ENCODE results near the gene OPRL1. TPM values are rescaled to one million over a fixed set of nuclear protein-coding genes. Genes with fewer than 3 reads are reported as not detected.

OPRL1 gene
- total RNA-seq, 1 experiment from 2014 or later: 0.59 TPM

DNA sequence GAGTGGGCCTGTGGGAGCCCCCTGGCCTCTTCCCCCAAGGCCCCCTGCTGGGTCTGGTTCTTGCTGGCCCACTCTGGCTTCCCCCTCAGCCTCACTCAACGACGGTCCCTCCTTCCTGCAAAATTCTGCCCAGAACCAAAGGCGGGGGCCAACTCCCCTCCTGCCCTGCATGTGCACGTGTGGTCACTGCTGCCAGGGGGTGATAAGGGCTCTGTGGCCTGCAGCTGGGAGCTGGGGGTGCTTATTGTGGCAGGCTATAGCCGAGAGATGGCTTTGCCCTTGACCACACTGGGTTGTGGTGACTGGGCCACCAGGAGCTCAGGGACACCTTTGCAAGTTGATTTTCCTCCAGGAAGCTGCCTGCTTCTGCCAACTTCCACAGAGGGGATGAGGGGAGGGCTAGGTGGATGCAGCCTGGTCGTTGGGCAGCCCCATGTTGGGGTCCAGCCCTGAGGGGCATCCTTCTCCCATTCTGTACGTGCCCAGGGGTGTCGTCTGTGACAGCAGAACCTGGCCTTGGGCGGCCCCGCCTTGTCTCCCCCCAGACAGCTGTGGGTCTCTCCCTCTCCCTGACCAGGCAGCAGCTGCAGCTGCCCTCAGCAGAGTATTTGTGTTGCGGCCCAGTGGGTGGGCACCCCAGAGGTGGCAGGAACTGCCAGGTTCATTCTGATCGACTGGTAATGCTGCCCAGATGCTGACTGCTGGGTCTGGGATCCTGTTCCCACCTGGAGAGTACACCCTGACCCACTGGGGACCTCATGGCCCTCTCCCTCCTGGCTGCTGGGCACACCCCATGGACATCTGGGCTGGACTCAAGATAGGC, 11.3 kb upstream of the OPRL1 start:
- no peak for DNase-seq
- Mint-ChIP-seq H3K36me3 (ENCODE audit: insufficient read depth, unreplicated experiment) (peaks cover 17% of the 10 kb centered on the region), H3K27ac (ENCODE audit: unreplicated experiment) (no peak overlapping the region), H3K4me1 (ENCODE audit: low read depth, unreplicated experiment) (peaks cover 19% of the 10 kb centered on the region), H3K4me3 (ENCODE audit: unreplicated experiment) (no peak overlapping the region), H3K9me3 (ENCODE audit: unreplicated experiment) (no peaks in the 10 kb centered on the region), H3K27me3 (ENCODE audit: insufficient read depth, unreplicated experiment) (no peaks in the 10 kb centered on the region)
- H3K27me3 ChIP-seq (replicated peaks; ENCODE audit: control insufficient read depth, insufficient read depth, low read length): no peaks in the 10 kb centered on the region
- TF ChIP-seq, protein P1, sequence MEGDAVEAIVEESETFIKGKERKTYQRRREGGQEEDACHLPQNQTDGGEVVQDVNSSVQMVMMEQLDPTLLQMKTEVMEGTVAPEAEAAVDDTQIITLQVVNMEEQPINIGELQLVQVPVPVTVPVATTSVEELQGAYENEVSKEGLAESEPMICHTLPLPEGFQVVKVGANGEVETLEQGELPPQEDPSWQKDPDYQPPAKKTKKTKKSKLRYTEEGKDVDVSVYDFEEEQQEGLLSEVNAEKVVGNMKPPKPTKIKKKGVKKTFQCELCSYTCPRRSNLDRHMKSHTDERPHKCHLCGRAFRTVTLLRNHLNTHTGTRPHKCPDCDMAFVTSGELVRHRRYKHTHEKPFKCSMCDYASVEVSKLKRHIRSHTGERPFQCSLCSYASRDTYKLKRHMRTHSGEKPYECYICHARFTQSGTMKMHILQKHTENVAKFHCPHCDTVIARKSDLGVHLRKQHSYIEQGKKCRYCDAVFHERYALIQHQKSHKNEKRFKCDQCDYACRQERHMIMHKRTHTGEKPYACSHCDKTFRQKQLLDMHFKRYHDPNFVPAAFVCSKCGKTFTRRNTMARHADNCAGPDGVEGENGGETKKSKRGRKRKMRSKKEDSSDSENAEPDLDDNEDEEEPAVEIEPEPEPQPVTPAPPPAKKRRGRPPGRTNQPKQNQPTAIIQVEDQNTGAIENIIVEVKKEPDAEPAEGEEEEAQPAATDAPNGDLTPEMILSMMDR (IDR thresholded peaks at IDR 0.05; ENCODE audit: insufficient read depth in 1 of 2, low read depth in 1 of 2, low read length in 1 of 2, severe bottlenecking in 1 of 2, unreplicated experiment in 1 of 2): no peak
- H3K4me3 ChIP-seq (ENCODE audit: low read depth, low read length): no peak overlapping the region
- ChIA-PET POLR2A (interaction anchor here (0.6 kb wide), 1 partner anchor 30 kb away, joined by 3 read pairs; no protein-coding TSS in a partner anchor), CTCF (interaction anchor here (2.1 kb wide), 1 partner anchor 15 kb away, joined by 5 read pairs; the partner anchor contains the start of gene LKAAEAR1)
- BruUV-seq (replicated peaks): no TSS peak
- 0 out of 2 replicates have a peak, but pooled peaks cover 7% of the 10 kb centered on the region for H3K4me1 ChIP-seq
- H3K36me3 ChIP-seq (ENCODE audit: control insufficient read depth, insufficient read depth, low read length): no peaks in the 10 kb centered on the region
- no peaks in the 10 kb centered on the region for H3K9me3 ChIP-seq
- intact Hi-C loops (cut with micrococcal nuclease; ENCODE audit: unreplicated experiment): loop anchor here (1.0 to 10.0 kb wide), 3 partner anchors 29 to 174 kb away; partner anchors contain the start of gene DNAJC5

DNA sequence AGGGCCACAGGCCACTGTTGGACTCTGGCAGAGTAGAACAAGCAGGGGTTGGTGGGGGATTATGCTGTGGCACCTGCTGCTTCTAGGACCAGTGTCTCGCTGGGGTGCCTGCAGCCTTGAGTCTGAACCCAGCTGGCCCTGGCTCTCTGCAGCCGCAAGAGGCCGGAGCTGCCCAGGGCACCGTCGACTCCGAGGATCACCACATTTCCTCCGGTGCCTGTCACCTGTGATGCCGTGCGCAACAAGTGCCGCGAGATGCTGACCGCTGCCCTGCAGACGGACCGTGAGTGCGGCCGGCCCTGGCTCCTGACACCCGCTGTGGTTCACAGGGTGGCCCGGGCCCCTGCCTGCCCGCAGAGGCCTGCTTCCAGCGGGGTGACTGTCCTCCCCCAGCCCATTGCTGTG, 10.7 kb upstream of the OPRL1 start:
- Mint-ChIP-seq H3K36me3 (ENCODE audit: insufficient read depth, unreplicated experiment) (peaks cover 17% of the 10 kb centered on the region), H3K27me3 (ENCODE audit: insufficient read depth, unreplicated experiment) (no peaks in the 10 kb centered on the region), H3K4me3 (ENCODE audit: unreplicated experiment) (no peak overlapping the region), H3K9me3 (ENCODE audit: unreplicated experiment) (no peaks in the 10 kb centered on the region), H3K27ac (ENCODE audit: unreplicated experiment) (no peak overlapping the region), H3K4me1 (ENCODE audit: low read depth, unreplicated experiment) (peaks cover 13% of the 10 kb centered on the region)
- no peak for DNase-seq
- Histone ChIP-seq H3K9me3 (no peaks in the 10 kb centered on the region), H3K4me3 (ENCODE audit: low read depth, low read length) (no peak overlapping the region), H3K27me3 (replicated peaks; ENCODE audit: control insufficient read depth, insufficient read depth, low read length) (no peaks in the 10 kb centered on the region), H3K4me1 (0 out of 2 replicates have a peak, but pooled peaks cover under 1% of the 10 kb centered on the region), H3K36me3 (ENCODE audit: control insufficient read depth, insufficient read depth, low read length) (no peaks in the 10 kb centered on the region)
- CTCF ChIA-PET: interaction anchor here (1.2 to 2.1 kb wide), 3 partner anchors 11 to 31 kb away, joined by 5 to 10 read pairs (median 5); partner anchors contain the start of genes LKAAEAR1, OPRL1 and RGS19
- intact Hi-C loops (cut with micrococcal nuclease; ENCODE audit: unreplicated experiment): loop anchor here (1.0 to 10.0 kb wide), 3 partner anchors 30 to 174 kb away; partner anchors contain the start of gene DNAJC5
- POLR2A ChIA-PET: no interaction called here
- TF ChIP-seq, protein P1 (IDR thresholded peaks at IDR 0.05; ENCODE audit: insufficient read depth in 1 of 2, low read depth in 1 of 2, low read length in 1 of 2, severe bottlenecking in 1 of 2, unreplicated experiment in 1 of 2): no peak
- BruUV-seq (replicated peaks): no TSS peak

DNA sequence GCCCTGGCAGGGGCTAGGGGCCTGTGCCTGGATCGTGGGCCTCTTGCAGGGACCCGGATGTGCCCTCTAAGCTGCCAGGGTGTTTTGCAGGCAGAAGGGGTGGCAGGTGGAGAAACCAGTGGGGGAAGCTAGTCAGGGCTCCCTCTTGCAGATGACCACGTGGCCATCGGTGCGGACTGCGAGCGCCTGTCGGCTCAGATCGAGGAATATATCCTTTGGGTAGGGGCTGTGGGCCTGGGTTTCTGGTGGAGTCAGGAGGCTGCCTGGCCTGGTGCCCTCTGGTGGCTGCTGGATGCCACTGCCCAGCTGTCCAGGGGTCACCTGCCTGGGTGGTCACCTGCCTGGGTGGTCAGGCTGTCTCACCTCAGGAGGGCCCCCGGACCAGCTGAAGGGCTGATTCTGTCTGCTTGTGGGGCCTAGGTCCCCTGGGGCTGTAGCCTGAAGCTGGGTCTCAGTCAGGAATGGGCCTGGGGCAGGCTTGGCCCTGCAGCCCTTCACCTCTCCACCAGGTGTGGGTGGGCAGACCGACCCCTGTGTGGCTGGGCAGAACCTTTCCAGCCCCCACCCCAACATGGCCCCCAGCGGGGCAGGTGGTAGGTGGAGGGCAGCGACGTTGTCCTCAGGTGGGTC, 10.2 kb upstream of the OPRL1 start:
- peak; percentile 84 to 88 for DNase-seq
- BruUV-seq (replicated peaks): no TSS peak
- CTCF ChIA-PET: interaction anchor here (0.7 to 2.1 kb wide), 4 partner anchors 10 to 65 kb away, joined by 3 to 10 read pairs (median 5); partner anchors contain the start of genes LKAAEAR1, OPRL1 and RGS19

More for the DNA sequence above, 10.2 kb upstream of the OPRL1 start:
- Mint-ChIP-seq H3K27me3 (ENCODE audit: insufficient read depth, unreplicated experiment) (no peaks in the 10 kb centered on the region), H3K9me3 (ENCODE audit: unreplicated experiment) (no peaks in the 10 kb centered on the region), H3K4me1 (ENCODE audit: low read depth, unreplicated experiment) (peaks cover 12% of the 10 kb centered on the region), H3K4me3 (ENCODE audit: unreplicated experiment) (no peak overlapping the region), H3K36me3 (ENCODE audit: insufficient read depth, unreplicated experiment) (peaks cover 17% of the 10 kb centered on the region), H3K27ac (ENCODE audit: unreplicated experiment) (no peak overlapping the region)
- H3K4me1 ChIP-seq: no peaks in the 10 kb centered on the region
- no peaks in the 10 kb centered on the region for H3K9me3 ChIP-seq
- TF ChIP-seq, protein P1 (IDR thresholded peaks at IDR 0.05; ENCODE audit: insufficient read depth in 1 of 2, low read depth in 1 of 2, low read length in 1 of 2, severe bottlenecking in 1 of 2, unreplicated experiment in 1 of 2): peak; percentile 99
- H3K27me3 ChIP-seq (replicated peaks; ENCODE audit: control insufficient read depth, insufficient read depth, low read length): no peaks in the 10 kb centered on the region
- POLR2A ChIA-PET: no interaction called here
- H3K36me3 ChIP-seq (ENCODE audit: control insufficient read depth, insufficient read depth, low read length): no peaks in the 10 kb centered on the region
- intact Hi-C loops (cut with micrococcal nuclease; ENCODE audit: unreplicated experiment): loop anchor here (1.0 to 10.0 kb wide), 3 partner anchors 30 to 175 kb away; partner anchors contain the start of gene DNAJC5
- H3K4me3 ChIP-seq (ENCODE audit: low read depth, low read length): no peak overlapping the region

All from Caco-2 (cell line).